OCI-LY1 (cell line): ENCODE measurements around the gene DMRTC2.

Source experiments
- H2AFZ ChIP-seq: fragments of 200-600 bp; sonication (generic), shearing (Covaris generic); 2 replicates; pipeline ENCODE4 v1.6.0; 2014; ENCODE audit warnings: antibody characterized with exemption, mild to moderate bottlenecking, low read length
- H3F3A ChIP-seq: fragments of 200-600 bp; sonication (generic), shearing (Covaris generic); 2 replicates; pipeline ENCODE4 v1.6.0; 2014; ENCODE audit warnings: mild to moderate bottlenecking, antibody characterized with exemption, low read length, moderate library complexity; ENCODE audit not compliant: insufficient read depth
- H3K27ac ChIP-seq: fragments of 200-600 bp; sonication (generic); 2 replicates; pipeline ENCODE4 v1.5.1; 2014; ENCODE audit warnings: low read length, mixed run types, mild to moderate bottlenecking, low read depth; ENCODE audit not compliant: poor library complexity, severe bottlenecking
- H3K27me3 ChIP-seq: fragments of 200-600 bp; sonication (generic); 2 replicates; pipeline ENCODE4 v1.6.0; 2014; ENCODE audit warnings: antibody characterized with exemption, mild to moderate bottlenecking, low read length, moderate library complexity; ENCODE audit not compliant: insufficient read depth
- H3K36me3 ChIP-seq: fragments of 200-600 bp; sonication (generic); 2 replicates; pipeline ENCODE4 v1.6.1; 2014; ENCODE audit warnings: mild to moderate bottlenecking, antibody characterized with exemption, low read length, moderate library complexity, mixed read lengths; ENCODE audit not compliant: insufficient read depth
- H3K4me1 ChIP-seq: fragments of 200-600 bp; sonication (generic); 2 replicates; pipeline ENCODE4 v1.5.1; 2014; ENCODE audit warnings: mild to moderate bottlenecking, low read length, moderate library complexity; ENCODE audit not compliant: insufficient read depth, severe bottlenecking
- H3K4me2 ChIP-seq: fragments of 200-600 bp; sonication (generic), shearing (Covaris generic); 2 replicates; pipeline ENCODE4 v1.6.1; 2014; ENCODE audit warnings: low read length
- H3K4me3 ChIP-seq: fragments of 200-600 bp; sonication (generic); 2 replicates; pipeline ENCODE4 v1.5.1; 2014; ENCODE audit warnings: low read length, low read depth, mild to moderate bottlenecking, mixed read lengths; ENCODE audit not compliant: poor library complexity, severe bottlenecking
- H3K79me2 ChIP-seq: fragments of 200-600 bp; shearing (Covaris generic); 2 replicates; pipeline ENCODE4 v1.6.1; 2016; ENCODE audit warnings: mixed run types, low read length, mixed read lengths; ENCODE audit not compliant: insufficient read depth
- H3K9ac ChIP-seq: fragments of 200-600 bp; sonication (generic), shearing (Covaris generic); 2 replicates; pipeline ENCODE4 v1.6.1; 2014; ENCODE audit warnings: mild to moderate bottlenecking, low read length, mixed read lengths
- H3K9me2 ChIP-seq: fragments of 200-600 bp; sonication (generic), shearing (Covaris generic); 2 replicates; pipeline ENCODE4 v1.6.1; 2014; ENCODE audit warnings: low read depth, mild to moderate bottlenecking, low read length, mixed read lengths
- H3K9me3 ChIP-seq: fragments of 200-600 bp; shearing (Covaris generic); 2 replicates; pipeline ENCODE4 v1.6.1; 2014; ENCODE audit warnings: low read length, mixed read lengths
- H4K20me1 ChIP-seq: fragments of 200-600 bp; sonication (generic), shearing (Covaris generic); 2 replicates; pipeline ENCODE4 v1.6.0; 2016; ENCODE audit warnings: mild to moderate bottlenecking, low read length; ENCODE audit not compliant: insufficient read depth
- CTCF ChIP-seq: fragments of 200-600 bp; sonication (generic), shearing (Covaris generic); IDR thresholded peaks from 2 replicates; pipeline ENCODE4 v1.5.1; 2017; ENCODE audit warnings: mild to moderate bottlenecking, antibody characterized with exemption, low read length, moderate library complexity, mixed read lengths
- EZH2 ChIP-seq: fragments of 200-600 bp; sonication (generic), shearing (Covaris generic); IDR thresholded peaks from 2 replicates; pipeline ENCODE4 v1.8.0; 2017; ENCODE audit warnings: borderline replicate concordance, mixed run types, mild to moderate bottlenecking, antibody characterized with exemption, low read length, moderate library complexity, mixed read lengths

The DMRTC2 gene

GRCh38 chr19:41810301-41810700 is 34.5 kb upstream of the DMRTC2 start:
- no peaks in the 10 kb centered on the region for H3K36me3 ChIP-seq
- no peaks in the 10 kb centered on the region for H3K9me3 ChIP-seq
- TF ChIP-seq EZH2: no peak
- TF ChIP-seq CTCF: no peak
- H2AFZ ChIP-seq: no peak overlapping the region
- no peaks in the 10 kb centered on the region for H3K9me2 ChIP-seq
- no peaks in the 10 kb centered on the region for H3K27me3 ChIP-seq
- H3F3A ChIP-seq: no peaks in the 10 kb centered on the region
- H3K4me3 ChIP-seq: no peak overlapping the region
- no peak overlapping the region for H3K4me2 ChIP-seq
- H3K79me2 ChIP-seq: no peaks in the 10 kb centered on the region
- H4K20me1 ChIP-seq: no peaks in the 10 kb centered on the region
- H3K27ac ChIP-seq: no peak overlapping the region
- H3K9ac ChIP-seq: no peak overlapping the region
- no peaks in the 10 kb centered on the region for H3K4me1 ChIP-seq

GRCh38 chr19:41811036-41811435 is 33.8 kb upstream of the DMRTC2 start:
- no peak overlapping the region for H2AFZ ChIP-seq
- H3K9ac ChIP-seq: no peak overlapping the region
- H3K79me2 ChIP-seq: no peaks in the 10 kb centered on the region
- TF ChIP-seq CTCF: no peak
- TF ChIP-seq EZH2: no peak
- no peaks in the 10 kb centered on the region for H3K9me3 ChIP-seq
- H3K4me2 ChIP-seq: no peak overlapping the region
- H3K4me1 ChIP-seq: no peaks in the 10 kb centered on the region
- no peaks in the 10 kb centered on the region for H3K9me2 ChIP-seq
- H3F3A ChIP-seq: no peaks in the 10 kb centered on the region
- H4K20me1 ChIP-seq: no peaks in the 10 kb centered on the region
- H3K36me3 ChIP-seq: no peaks in the 10 kb centered on the region
- no peak overlapping the region for H3K4me3 ChIP-seq
- no peaks in the 10 kb centered on the region for H3K27me3 ChIP-seq
- no peak overlapping the region for H3K27ac ChIP-seq

GRCh38 chr19:41811981-41812380 is 32.9 kb upstream of the DMRTC2 start:
- TF ChIP-seq EZH2 (no peak), CTCF (no peak)
- no peak overlapping the region for H3K27ac ChIP-seq
- H3K36me3 ChIP-seq: no peaks in the 10 kb centered on the region
- no peaks in the 10 kb centered on the region for H3F3A ChIP-seq
- H3K27me3 ChIP-seq: no peaks in the 10 kb centered on the region
- no peak overlapping the region for H2AFZ ChIP-seq
- H4K20me1 ChIP-seq: no peaks in the 10 kb centered on the region
- no peak overlapping the region for H3K9ac ChIP-seq
- H3K9me3 ChIP-seq: no peaks in the 10 kb centered on the region
- no peak overlapping the region for H3K4me2 ChIP-seq
- no peak overlapping the region for H3K4me3 ChIP-seq
- H3K79me2 ChIP-seq: no peaks in the 10 kb centered on the region
- H3K9me2 ChIP-seq: no peaks in the 10 kb centered on the region
- H3K4me1 ChIP-seq: no peaks in the 10 kb centered on the region
